H7 (cell line): Measurements from ENCODE around the gene CASZ1. TPM values are rescaled to one million over a fixed set of nuclear protein-coding genes. Genes with fewer than 3 reads are reported as not detected.

ENCODE experiments used
- DNase-seq: peaks from one replicate; pipeline ENCODE4 v3.0.0; 2012
- H3K27me3 ChIP-seq: 2 replicates; pipeline ENCODE4 v1.6.0; 2011; ENCODE audit warnings: mild to moderate bottlenecking, low read length; ENCODE audit not compliant: control insufficient read depth, insufficient read depth
- H3K36me3 ChIP-seq: replicated peaks from 2 replicates; pipeline ENCODE4 v1.5.1; 2011; ENCODE audit warnings: low read length; ENCODE audit not compliant: control insufficient read depth, insufficient read depth
- H3K4me3 ChIP-seq: 2 replicates; pipeline ENCODE4 v1.5.1; 2011; ENCODE audit warnings: low read depth, mild to moderate bottlenecking, control low read depth, low read length, moderate library complexity; ENCODE audit not compliant: insufficient read depth
- total RNA-seq: library from RNA; depleted of rRNA; stranded (reverse); fragments of >200 nt; shearing (Covaris generic); gene quantifications from 2 replicates; pipeline ENCODE4 v1.2.3, GENCODE V29; 2014

The CASZ1 gene
- total RNA-seq, 1 experiment from 2014 or later: 5.0 TPM

GRCh38 chr1:10762875-10763274, 33.6 kb downstream of the CASZ1 start:
- H3K36me3 ChIP-seq: no peaks in the 10 kb centered on the region
- H3K4me3 ChIP-seq: no peak overlapping the region
- no peaks in the 10 kb centered on the region for H3K27me3 ChIP-seq
- no peak for DNase-seq

GRCh38 chr1:10762153-10762523, 34.3 kb downstream of the CASZ1 start:
- no peaks in the 10 kb centered on the region for H3K36me3 ChIP-seq
- no peak for DNase-seq
- H3K4me3 ChIP-seq: no peak overlapping the region
- no peaks in the 10 kb centered on the region for H3K27me3 ChIP-seq

- no peaks in the 10 kb centered on the region for H3K27me3 ChIP-seq
- H3K36me3 ChIP-seq: no peaks in the 10 kb centered on the region
- DNase-seq: no peak
- H3K4me3 ChIP-seq: no peak overlapping the region
These were observed 34.8 kb downstream of the CASZ1 start for GRCh38 chr1:10761503-10762152.

GRCh38 chr1:10760566-10761502, 35.6 kb downstream of the CASZ1 start:
- Histone ChIP-seq H3K36me3 (no peaks in the 10 kb centered on the region), H3K27me3 (no peaks in the 10 kb centered on the region), H3K4me3 (no peak overlapping the region)
- no peak for DNase-seq

- DNase-seq: no peak
- no peaks in the 10 kb centered on the region for H3K27me3 ChIP-seq
- H3K36me3 ChIP-seq: no peaks in the 10 kb centered on the region
- no peak overlapping the region for H3K4me3 ChIP-seq
These were observed 36.8 kb downstream of the CASZ1 start for GRCh38 chr1:10759413-10760200.

GRCh38 chr1:10756842-10757241, 39.6 kb downstream of the CASZ1 start:
- no peaks in the 10 kb centered on the region for H3K27me3 ChIP-seq
- no peak overlapping the region for H3K4me3 ChIP-seq
- no peak for DNase-seq

GRCh38 chr1:10755970-10756521, 40.4 kb downstream of the CASZ1 start:
- Histone ChIP-seq H3K27me3 (no peaks in the 10 kb centered on the region), H3K36me3 (no peaks in the 10 kb centered on the region), H3K4me3 (no peak overlapping the region)
- DNase-seq: peak; percentile 77

More at GRCh38 chr1:10756842-10757241, 39.6 kb downstream of the CASZ1 start:
- H3K36me3 ChIP-seq: no peaks in the 10 kb centered on the region

GRCh38 chr1:10754568-10755329, 41.7 kb downstream of the CASZ1 start:
- Histone ChIP-seq H3K4me3 (no peak overlapping the region), H3K36me3 (no peaks in the 10 kb centered on the region), H3K27me3 (no peaks in the 10 kb centered on the region)
- no peak for DNase-seq

GRCh38 chr1:10753299-10753698, 43.1 kb downstream of the CASZ1 start:
- H3K4me3 ChIP-seq: no peak overlapping the region
- peak; percentile 81 for DNase-seq
- H3K36me3 ChIP-seq: no peaks in the 10 kb centered on the region
- H3K27me3 ChIP-seq: no peaks in the 10 kb centered on the region

- no peaks in the 10 kb centered on the region for H3K27me3 ChIP-seq
- H3K4me3 ChIP-seq: no peak overlapping the region
- H3K36me3 ChIP-seq: no peaks in the 10 kb centered on the region
- DNase-seq: peak; percentile 55
These were observed 44.8 kb downstream of the CASZ1 start for GRCh38 chr1:10751561-10752085.

- Histone ChIP-seq H3K27me3 (no peaks in the 10 kb centered on the region), H3K36me3 (no peaks in the 10 kb centered on the region), H3K4me3 (no peak overlapping the region)
These were observed 45.3 kb downstream of the CASZ1 start for GRCh38 chr1:10751160-10751559.

GRCh38 chr1:10745886-10746455, 50.5 kb downstream of the CASZ1 start:
- DNase-seq: no peak
- no peaks in the 10 kb centered on the region for H3K36me3 ChIP-seq
- H3K27me3 ChIP-seq: no peaks in the 10 kb centered on the region
- no peak overlapping the region for H3K4me3 ChIP-seq

More at GRCh38 chr1:10751160-10751559, 45.3 kb downstream of the CASZ1 start:
- peak; percentile 56 for DNase-seq

- DNase-seq: no peak
- H3K27me3 ChIP-seq: no peaks in the 10 kb centered on the region
- no peak overlapping the region for H3K4me3 ChIP-seq
These were observed 51.1 kb downstream of the CASZ1 start for GRCh38 chr1:10745383-10745782.

More at GRCh38 chr1:10745383-10745782, 51.1 kb downstream of the CASZ1 start:
- H3K36me3 ChIP-seq: no peaks in the 10 kb centered on the region
